Activated CD4-positive, alpha-beta T cell treated with anti-CD3 and anti-CD28 coated beads, Interleukin-2, amount 50 U/mL, for 24 hours (primary cell): ENCODE data around the gene RXRG.
A peak's percentile ranks its signal among the peaks of the same experiment; 100 is the strongest.
"Not testable (repeated sequence)": the region's sequence is repeated elsewhere in the genome, so short reads cannot be mapped to it uniquely, and the experiment has no call there.

Experiments used
- DNase-seq, 2 donors: peaks; one replicate each; pipeline ENCODE4 v3.0.0-alpha.2; 2020; ENCODE audit warnings: low read depth in 1 of 2, low spot score in 1 of 2

The RXRG gene

DNA sequence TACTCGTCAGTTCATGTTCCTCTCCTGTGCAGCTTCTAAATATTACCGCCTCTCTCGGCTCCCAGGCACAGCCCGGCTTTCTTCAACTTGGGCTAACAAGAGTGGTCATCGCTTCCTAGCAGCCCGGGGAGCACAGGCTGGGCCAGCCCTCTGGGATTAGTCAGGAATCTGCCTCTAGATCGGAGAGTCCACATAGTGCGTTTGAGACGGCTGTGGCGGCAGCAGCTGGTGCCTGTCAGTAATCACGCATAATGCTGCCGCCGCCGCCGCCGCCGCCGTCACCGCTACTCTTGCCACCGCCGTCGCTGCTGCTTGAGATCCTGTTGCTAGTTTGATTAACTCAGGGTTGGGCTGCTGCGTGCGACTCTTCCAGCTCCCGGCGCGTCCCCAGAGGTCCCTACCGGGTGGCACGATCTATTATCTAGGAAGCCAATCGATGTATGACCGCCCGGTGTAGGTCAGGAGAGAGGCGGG, at the start of gene RXRG:
Gene RXRG, minus strand, starts transcription at position 230 of the 474 bp plus-strand sequence. CDS start 233 bp downstream, outside the sequence.
- peak in 1 of 2 donors; percentile 7 for DNase-seq

DNA sequence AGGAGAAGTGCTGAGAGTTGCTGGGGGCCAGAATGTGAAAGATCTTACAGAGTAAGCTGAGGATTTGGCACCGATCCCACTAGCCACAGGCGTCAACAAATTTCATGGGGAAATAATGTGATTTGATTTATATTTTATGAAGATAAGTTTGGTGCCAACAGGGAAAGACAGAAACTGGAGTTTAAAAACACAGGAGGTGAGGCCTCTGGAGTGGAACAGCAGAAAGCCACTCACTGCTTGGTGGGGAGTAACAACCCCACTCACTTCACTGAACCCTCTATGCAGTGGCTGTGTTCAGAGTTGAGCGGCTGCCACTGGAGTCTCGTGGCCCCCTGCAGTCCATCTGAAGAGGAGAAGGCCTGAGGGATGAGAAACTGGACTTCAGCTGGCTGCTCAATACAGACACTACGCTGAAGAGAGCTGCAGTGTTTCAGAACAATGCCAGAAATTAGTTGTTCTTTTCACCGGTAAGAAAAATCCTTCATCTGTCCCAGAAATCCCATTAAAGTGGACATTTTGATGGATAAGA, 48.0 kb upstream of the RXRG start:
- DNase-seq: no peak

DNA sequence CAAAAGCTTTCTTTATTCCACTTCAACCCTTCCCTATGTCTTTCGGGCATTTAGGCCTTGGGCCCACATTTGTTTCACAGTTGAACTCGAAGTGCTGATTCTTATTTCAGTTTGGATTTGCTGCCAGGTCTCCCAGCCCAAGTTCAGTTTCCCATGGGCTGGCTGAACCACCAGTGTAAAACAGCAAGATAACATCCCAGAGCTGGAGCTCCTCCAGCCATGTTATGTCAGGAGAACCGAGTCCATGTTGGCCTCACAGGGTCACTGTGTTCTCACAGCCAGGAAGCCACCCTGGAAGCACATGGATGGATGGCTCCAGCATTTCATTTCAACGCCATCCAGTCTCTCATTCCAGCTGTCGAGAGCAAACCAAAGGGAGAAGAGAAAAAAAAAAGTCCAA, 45.2 kb upstream of the RXRG start:
- no peak for DNase-seq

DNA sequence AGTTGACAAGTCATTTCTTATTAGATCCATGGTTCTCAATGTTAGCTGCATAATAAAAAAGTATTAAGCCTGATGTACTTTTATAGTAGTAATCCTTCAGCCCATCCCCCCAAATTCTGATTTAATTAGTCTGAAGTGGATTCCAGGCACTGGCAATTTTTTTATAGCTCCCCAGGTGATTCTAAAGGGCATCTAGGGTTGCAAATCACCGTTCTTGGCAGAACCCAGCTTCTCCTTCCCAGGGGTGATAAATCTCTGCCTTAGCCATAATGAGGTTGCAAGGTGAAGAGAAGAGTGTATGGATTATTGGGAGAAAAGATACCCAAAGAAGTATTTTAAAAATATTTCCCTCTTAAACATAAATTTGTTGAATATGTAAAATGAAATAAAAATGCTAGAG, 43.0 kb upstream of the RXRG start:
- no peak for DNase-seq

DNA sequence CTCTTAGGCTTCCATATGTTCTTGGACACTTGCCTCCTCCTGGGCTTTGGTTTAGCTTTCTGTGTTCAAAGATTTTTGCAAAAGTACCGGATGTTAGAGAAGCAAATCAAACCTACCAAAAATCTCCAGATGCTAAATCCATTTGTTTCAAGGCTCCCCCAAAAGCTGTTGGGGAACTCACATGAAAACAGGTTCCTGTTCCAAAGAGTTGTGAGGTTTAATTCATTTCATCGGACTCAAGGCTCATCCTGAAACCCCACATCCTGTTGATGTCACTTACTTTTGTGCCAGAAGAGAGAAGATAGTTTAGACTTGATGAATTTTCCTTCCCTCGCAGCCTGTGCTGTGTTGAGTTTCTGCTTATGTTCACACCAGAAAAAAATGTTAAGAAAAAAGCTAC, 41.7 kb upstream of the RXRG start:
- DNase-seq: no peak

DNA sequence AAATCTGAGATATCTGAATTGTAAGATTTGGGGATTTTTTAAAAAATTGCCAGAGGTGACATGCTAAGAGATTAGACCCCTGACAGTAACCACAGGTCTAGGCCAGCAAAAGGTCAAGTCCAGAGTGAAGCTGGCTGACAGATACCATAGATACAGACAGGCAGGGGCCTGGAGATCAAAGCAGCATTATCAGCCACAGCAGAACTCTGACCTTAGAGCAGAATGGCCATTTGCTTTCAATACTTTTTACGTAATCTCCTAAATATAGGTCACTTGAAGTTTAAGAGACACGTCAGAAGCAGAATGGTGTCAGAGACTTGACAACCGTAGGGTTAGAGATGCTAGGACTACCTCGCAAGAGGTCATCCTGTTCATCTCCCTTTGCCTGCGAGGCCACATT, 40.8 kb upstream of the RXRG start:
- no peak for DNase-seq

DNA sequence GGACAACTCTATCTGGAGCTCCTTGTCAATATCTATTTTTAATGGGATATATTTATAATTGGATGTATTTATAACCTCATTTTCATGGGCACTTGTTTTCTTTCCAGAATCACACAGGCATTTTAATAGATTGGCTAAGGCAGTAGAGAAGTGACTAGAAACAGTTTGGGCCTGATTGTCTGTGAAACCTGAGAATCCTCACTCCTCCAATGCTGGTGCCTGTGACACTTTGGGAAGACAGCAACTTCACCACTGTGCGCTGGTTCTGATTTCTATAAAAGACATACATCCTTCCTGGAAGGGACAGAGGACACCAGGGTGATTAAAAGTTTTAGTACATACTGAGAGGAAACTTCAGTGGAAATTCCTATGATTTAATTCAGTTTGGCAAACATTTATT, 39.6 kb upstream of the RXRG start:
- DNase-seq: no peak

DNA sequence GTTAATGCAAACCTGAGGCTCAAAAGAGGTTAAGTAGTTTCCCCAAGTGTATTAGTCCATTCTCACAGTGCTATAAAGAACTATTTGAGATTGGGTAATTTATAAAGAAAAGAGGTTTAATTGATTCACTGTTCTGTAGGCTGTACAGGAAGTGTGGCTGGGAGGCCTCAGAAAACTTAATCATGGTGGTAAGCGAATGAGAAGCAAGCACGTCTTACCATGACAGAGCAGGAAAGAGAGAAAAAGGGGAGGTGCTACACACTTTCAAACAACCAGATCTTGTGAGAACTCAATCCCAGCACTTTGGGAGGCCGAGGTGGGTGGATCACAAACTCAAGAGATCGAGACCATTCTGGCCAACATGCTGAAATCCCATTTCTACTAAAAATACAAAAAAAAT, 38.5 kb upstream of the RXRG start:
- no peak for DNase-seq

DNA sequence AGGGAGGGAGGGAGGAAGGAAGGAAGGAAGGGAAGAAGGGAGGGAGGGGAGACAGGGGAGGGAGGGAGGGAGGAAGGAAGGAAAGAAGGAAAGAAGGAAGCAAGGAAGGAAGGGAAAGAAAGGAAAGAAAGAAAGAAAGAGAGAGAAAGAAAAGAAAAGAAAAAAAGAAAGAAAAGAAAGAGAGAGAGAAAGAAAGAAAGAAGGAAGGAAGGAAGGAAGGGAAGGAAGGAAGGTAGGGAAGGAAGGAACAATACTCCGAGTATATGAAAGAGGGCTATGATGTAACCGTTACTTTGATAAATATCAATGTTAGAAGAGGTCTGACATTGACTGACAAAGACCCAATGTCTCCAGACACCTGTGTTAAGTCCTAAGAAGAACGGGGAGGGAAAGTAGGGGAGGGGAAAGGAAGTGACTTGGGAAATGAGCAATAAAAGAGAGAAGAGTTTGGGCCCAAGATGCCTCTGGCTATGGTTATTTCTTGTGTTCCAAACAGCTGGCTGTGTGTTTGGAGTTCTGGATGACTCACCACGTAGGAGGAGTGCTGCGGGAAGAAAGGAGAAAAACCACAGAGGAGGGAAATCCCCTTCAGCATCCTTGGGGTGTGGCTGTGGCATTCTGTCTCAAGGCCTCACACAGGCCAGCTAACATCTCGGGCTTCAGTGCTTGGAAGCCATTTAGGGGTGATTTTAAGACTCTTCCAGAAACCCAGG, 37.0 kb upstream of the RXRG start:
- peak in 1 of 2 donors; percentile 24 for DNase-seq

DNA sequence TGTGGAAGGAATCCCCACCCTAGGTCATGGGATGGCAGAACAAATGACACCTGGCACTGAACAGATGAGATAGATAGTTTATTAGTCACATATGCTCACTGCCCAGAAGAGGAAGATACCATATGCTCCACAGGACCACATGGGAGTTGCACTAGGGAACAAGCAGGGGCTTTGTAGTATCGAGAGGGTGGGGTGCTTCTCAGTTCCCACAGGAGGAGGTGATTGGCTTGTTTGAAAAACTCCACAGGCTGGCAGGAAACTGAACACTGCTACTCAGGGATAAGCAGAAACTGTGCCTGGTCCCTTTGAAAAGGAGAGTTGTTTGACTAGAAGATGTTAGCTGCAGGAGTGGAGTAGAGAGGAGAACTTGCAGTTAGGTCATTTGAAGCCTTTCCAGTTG, 31.9 kb upstream of the RXRG start:
- DNase-seq: no peak

DNA sequence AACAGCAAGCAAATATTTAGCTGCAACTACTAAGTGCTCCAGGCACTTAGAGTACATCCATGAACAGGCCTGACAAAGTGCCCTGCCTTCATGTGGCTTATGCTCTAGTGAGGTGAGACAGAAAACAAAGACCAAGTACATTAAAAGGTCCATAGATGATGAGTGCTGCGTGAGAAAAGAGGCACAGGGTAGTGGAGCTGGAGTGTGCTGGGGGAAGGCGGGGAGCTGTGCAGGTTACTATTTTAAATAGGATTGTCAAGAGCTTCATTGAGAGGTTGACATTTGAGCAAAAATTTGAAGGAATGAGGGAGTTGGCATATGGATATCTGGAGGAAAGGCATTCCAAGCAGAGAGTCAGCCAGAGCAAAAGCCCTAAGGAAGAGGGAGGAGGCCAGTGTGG, 29.3 kb upstream of the RXRG start:
- DNase-seq: no peak

DNA sequence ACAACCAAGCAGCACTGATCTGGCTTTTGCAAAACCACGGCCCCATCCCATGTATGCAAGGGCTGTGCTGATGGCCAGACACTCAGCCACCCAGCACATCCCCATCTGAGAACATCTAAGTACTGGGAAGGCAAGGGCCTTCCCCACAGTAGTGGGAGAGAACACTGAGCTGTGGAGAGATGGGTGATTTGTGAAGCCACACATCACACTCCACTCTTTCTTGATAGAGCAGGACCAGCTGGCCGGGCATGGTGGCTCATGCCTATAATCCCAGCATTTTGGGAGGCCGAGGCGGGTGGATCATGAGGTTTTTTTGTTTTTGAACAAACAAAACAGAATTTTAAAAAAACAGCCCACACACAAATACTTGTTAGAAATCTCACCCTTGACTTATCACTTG, 28.2 kb upstream of the RXRG start:
- DNase-seq: no peak

DNA sequence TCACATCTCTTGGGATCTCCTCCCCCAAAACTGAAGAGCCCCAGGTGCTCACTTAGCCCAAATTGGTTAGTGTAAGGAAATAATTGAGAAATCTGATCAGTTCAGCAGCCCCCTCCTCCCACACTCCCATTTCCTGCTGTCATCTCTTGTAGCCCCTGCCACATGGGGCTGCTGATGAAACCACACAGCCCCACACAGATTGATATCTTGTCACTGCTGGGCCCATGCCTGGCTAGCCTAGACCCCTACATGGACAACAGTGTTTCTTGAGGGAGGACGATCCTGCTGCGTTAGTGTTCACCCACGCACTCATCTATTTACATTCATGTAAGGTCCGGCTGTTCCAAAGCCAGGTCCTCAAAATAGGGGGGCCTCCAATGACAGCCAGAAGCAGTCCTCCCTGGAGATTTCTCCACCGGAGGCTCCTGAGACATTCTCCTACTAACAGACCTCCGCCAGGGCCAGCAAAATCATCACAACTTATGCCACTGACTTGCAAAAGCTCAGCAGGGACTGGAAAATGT, 23.9 kb upstream of the RXRG start:
- no peak for DNase-seq

DNA sequence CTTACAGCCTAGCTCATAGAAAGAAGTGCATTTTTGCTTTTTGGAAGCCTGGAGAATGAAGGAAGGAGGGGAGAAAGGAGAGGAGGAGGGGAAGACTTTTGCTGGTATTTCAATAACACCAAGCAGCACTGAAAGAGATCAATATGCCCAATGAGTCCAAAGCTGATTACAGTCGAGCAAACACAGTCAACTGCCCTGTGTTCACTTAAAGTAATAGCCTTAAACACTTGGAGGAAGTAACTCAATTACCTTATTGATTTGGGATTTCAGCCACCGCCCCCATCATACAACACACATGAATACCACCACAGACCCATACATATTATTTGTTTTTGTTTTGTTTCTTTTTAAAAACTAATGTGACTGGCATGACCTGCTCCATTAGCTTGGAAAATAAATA, 23.3 kb upstream of the RXRG start:
- no peak for DNase-seq

DNA sequence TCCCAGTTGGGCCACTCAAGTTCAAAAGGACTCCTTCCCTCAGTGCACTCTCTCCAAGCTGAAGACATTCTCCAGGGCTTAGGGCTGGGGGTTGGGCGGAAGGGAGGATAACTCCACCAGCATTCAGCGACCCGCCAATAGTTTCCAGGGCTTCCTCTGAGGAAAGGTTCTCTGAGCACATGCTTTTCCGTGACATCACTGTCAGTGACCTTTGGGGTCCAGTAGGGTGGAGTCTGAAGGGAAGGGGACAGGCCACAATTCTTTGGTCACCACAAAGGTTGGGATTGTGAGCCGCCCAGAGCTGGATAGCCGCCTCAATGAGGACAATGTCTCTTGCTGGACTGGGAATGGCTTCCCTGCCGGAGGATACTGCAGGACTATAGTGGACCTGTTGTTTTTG, 22.8 kb upstream of the RXRG start:
- DNase-seq: no peak

DNA sequence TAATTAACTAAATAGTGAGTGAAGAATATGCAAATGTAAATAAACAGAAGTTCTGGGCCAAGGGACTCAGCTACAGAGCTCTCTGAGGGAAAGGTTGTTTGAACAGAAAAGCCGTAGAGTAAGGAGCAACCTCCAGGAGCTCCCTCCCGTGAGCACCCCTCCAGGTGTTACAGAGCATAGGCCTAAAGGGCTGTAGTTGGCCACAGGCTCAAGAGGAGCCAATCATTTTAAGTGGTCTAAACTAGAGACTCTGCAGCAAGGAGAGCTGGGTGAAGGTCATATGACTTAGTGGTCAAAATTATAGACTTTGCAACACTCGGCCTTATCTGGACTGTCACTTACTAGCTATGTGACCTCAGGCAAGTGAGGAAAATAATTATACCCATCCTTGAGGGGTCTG, 19.1 kb upstream of the RXRG start:
- DNase-seq: no peak

DNA sequence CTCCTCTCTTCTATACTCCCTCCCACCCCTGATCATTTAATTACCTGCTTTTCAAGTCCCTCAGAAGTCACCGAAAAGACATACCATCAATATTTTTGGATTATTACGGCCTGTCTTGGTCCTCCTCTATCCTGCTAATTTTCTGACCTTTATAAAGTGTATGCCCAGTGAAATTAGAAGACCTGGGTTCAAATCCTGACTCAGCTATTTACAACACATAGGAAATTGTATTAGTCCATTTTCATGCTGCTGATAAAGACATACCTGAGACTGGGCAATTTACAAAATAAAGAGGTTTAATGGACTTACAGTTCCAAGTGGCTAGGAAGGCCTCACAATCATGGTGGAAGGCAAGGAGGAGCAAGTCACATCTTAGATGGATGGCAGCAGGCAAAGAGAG, 14.8 kb upstream of the RXRG start:
- DNase-seq: not testable (repeated sequence)

DNA sequence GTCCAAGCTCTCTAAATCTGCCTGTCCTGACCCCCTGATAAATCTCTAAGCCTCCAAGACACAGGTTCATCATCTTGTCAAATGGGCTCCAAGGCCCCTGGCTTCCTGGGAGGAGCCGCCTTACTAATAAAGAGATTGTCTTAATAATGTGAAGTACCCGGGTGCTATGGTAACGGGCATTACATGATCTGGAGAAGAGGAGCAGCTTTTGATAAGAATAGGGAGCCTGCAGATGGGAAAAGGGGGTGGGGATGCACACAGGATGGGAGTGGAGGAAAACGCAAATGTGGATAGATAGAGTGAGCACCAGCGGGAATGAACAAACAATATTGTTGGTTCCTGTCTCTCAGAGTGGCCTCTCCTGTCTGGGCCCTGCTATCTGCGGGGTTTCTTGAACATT, 11.9 kb upstream of the RXRG start:
- DNase-seq: no peak

DNA sequence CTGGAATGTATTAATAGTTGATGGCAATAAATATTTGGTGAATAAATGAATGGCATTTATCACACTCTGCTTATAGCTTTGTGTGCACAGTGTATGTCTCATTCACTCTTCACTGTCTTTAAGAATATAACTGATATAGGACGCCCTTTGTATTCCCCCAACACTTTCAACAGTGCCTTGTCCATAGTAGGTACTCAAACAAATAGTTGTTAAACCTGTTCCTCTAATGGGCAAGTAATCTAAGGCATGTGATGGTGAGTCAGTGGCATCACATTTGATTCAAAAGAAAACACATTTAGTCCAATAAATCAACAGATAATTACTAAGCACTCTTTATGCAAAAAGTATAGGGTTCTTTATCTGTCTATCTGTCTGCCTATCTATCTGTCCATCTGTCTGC, 11.2 kb upstream of the RXRG start:
- DNase-seq: no peak

DNA sequence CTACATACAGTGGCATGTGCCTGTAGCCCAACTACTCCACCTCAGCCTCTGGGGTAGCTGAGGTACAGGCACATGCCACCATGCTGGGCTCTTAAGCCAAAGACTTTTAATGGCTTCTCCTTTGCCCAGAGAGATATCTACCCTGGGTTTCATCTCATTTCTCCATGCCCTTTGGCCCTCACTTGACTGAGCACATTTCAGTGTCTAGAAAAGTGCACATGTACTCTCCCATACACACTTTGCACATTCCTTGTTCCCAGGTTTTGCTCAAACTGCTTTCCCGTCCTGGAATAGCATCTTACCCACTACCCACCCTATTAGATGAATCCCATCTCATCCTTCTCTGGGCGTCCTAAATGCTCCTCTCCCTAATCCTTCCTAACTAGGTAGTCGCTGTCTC, 10.2 kb upstream of the RXRG start:
- no peak for DNase-seq

DNA sequence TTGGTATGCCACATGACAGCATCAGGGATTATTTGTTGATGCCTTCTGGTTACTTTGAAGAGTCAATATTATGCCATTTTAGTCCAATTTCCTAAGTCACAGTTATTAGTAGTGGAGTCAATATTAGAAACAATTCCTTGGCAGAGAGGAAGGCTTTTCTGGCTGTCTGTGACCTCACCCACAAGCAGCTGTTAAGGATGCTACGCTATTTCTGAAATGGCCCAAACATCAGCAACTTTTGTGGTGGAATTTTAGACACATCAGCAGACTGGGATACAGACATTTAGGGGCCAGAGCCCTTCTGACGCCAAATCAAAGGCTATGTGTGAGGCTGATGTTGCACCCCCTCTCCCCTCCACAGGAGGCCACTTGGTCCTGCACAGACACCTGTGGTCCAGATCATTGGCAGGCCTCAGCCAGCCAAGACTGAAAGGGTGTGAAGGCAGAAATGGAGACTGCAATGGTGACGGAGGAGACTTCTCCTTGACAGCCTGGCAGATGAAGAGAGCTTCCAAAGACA, 9.2 kb upstream of the RXRG start:
- no peak for DNase-seq

DNA sequence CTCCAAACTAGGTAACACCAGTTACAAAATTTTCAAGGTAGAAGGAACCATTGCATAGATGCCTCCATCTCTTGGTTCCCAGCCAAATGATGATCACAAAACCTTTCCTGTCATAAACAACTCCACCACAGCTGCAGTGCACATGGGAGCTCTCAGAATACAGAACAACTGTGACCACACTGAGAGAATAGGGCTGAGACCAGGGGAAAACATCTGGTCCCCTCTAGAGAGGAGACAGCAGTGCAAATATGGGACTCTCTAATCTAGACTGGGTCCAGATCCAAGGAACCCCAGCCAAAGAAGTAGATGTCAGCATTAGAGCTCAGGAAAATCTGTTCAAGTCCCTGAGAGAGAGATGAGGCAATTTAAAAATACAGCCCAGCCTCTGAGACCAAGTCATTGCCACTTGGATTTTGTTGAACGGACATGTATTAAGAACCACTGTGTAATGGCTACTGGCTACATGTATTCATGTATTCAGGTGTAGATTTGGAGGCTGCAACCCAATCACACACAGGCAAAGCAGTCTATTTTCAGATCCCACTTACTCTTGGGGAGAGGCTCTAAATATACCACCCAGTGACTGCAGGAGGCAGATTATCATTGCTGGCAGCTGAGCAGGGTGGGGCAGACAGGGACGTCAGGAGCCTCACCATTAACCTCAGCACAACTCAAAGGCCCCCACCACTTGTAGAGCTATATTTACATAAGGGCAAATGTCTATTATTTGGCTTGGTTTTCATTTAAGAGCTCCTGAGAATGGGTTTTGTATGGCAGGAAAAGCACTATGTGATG, 7.6 kb upstream of the RXRG start:
- DNase-seq: no peak
